Measurements from ENCODE around the gene TMEM272. TPM values are rescaled to one million over a fixed set of nuclear protein-coding genes. Genes with fewer than 3 reads are reported as not detected.

The TMEM272 gene
- total RNA-seq, 1 donor from 2014 or later = 0.55 TPM

- ATAC-seq = no peak
- no peak for DNase-seq
- intact Hi-C loops (cut with micrococcal nuclease) = no loop called here
These were observed 12.0 kb upstream of the TMEM272 start for GRCh38 chr13:51856998-51857397.

GRCh38 chr13:51856027-51856736 is 11.2 kb upstream of the TMEM272 start:
- ATAC-seq (no peak), DNase-seq (no peak)
- intact Hi-C loops (cut with micrococcal nuclease) = no loop called here

DNA sequence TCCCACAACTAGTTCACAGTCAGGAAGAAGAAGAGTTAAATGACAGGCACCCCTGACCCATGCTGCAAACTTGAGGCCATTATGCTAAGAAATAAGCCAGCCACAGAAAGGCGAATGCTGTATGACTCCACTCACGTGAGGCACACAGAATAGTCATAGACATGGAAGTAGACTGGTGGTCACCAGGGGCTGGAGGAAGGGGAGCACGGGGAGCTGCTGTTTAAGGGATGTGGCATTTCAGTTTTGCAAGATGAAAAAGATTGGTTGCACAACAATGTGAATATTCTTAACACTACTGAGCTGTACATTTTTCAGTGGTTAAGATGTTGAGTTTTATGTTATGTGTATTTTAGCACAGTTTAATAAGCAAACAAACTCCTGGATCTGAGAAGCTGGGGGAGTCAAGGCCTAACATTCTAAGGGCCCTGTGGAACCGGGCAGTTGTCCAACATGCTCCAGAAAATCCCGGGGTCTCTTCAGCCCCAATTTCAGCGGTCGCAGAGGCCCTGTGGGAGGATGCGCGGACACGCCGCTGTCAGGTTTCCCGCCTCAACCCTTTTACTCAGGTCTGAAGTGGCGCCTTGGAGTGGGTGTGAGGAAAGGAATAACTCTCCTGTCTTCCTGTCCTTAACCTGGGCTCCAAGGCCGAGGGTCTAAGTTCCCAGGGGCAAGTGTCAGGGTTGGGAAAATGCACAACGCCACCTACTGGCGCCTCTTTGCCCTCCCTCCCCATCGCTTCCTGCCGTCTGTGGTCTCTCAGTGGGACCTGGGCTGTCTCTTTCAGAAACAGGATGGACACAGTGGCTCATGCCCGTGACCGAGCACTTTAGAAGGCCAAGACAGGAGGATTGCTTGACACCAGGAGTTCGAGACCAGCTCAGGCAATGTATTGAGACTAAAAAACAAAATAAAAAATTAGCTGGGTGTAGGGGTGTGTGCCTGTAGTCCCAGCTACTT is 4.4 kb upstream of the TMEM272 start:
- DNase-seq (peak; percentile 55), ATAC-seq (peak; percentile 51)
- intact Hi-C loops (cut with micrococcal nuclease) = no loop called here

- no peak for ATAC-seq
- no peak for DNase-seq
- intact Hi-C loops (cut with micrococcal nuclease) = no loop called here
These were observed 3.7 kb upstream of the TMEM272 start for GRCh38 chr13:51848674-51849073.

DNA sequence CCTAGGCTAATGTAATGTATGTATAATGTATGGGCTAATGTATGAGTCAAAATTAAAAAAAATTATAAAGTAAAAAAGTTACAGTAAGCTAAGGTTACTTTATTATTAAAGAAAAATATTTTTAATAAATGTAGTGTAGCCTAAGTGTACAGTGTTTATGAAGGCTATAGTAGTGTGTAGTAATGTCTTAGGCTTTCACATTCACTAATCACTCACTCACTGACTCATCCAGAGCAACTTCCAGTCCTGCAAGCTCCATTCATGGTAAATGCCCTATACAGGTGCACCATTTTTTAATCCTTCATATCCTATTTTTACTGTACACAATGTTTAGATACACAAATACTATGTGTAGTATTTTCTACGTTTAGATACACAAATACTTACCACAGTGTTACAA is 1.8 kb upstream of the TMEM272 start:
- intact Hi-C loops (cut with micrococcal nuclease) = no loop called here
- no peak for ATAC-seq
- no peak for DNase-seq

- ATAC-seq (no peak), DNase-seq (no peak)
- intact Hi-C loops (cut with micrococcal nuclease) = no loop called here
These were observed 769 bp upstream of the TMEM272 start for GRCh38 chr13:51845574-51846318.

- DNase-seq (no peak), ATAC-seq (no peak)
- intact Hi-C loops (cut with micrococcal nuclease) = no loop called here
These were observed 1.4 kb downstream of the TMEM272 start for GRCh38 chr13:51843529-51843928.

DNA sequence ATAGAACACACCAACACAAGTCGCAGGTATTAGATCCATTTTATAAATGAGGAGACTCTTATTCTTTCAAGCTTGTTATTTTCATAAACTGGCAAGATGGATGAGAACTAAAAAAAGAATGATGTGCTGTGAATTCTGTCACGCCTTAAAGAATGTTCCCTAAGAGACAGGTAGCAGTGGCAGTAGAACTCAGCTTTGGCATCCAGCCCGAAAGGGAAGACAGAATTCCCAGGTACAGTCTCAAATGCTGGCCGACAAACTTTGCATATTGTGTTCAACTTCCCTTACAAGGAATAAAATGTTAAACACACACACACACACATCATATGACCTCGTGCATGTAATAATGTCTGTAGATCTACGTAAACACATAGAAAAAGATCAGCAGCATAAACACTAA is 3.2 kb downstream of the TMEM272 start:
- intact Hi-C loops (cut with micrococcal nuclease) = no loop called here
- ATAC-seq (no peak), DNase-seq (no peak)

GRCh38 chr13:51840917-51841316 is 4.1 kb downstream of the TMEM272 start:
- ATAC-seq (no peak), DNase-seq (no peak)
- intact Hi-C loops (cut with micrococcal nuclease) = no loop called here

- ATAC-seq = peak; percentile 71
- DNase-seq = no peak
- intact Hi-C loops (cut with micrococcal nuclease) = no loop called here
These were observed 5.1 kb downstream of the TMEM272 start for GRCh38 chr13:51839711-51840540.

GRCh38 chr13:51838240-51838846 is 6.6 kb downstream of the TMEM272 start:
- intact Hi-C loops (cut with micrococcal nuclease) = no loop called here
- no peak for DNase-seq
- no peak for ATAC-seq

DNA sequence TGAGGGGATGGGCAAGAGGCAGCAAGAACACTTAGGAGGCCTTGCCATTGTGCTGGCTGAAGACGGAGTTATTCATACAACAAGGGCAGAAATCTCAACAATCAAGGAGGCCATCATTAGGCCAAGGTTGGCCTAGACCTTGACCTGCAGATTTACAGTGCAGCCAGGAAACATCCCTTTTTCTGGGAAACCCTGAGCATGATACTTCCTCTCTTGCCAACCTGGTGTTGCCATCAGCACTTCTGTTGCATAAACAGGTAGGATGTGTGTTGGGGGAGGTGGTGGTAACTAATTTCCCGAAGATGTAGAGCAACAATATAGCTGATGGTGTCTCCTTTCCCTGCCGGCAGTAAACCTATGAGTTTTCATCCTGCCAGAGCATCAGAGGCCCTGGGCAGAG is 8.0 kb downstream of the TMEM272 start:
- DNase-seq (no peak), ATAC-seq (no peak)
- intact Hi-C loops (cut with micrococcal nuclease) = no loop called here

DNA sequence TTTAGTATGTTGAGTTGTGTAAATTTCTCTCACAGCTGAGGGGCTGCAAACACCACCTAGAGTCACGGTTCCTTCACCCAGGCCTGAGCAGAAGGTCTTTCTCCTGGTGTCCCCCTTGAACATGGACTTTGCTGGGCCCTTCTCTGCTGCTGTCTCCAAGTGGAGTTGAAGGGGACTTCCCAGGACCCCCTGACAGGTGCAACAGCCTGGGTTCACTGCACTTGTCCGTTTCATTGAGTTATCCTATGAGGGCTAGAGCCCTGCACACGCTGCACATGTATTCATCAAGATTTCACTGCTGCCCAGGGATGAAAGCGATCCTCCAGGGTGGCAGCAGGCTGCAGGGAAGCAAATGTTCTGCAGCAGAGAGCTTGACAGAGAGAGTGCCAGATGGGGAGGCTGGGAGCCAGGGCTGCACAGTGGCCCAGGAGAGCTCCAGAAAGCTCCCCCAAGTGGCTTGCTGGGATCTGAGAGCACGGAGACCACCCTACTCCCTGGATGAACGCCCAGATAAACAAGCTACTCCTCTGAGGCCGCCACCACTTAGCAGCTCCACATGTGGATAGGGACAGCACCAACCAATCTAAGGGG is 10.3 kb downstream of the TMEM272 start:
- ATAC-seq (peak; percentile 13), DNase-seq (no peak)
- intact Hi-C loops (cut with micrococcal nuclease) = no loop called here

- no peak for DNase-seq
- ATAC-seq = no peak
- intact Hi-C loops (cut with micrococcal nuclease) = no loop called here
These were observed 11.0 kb downstream of the TMEM272 start for GRCh38 chr13:51833980-51834379.

DNA sequence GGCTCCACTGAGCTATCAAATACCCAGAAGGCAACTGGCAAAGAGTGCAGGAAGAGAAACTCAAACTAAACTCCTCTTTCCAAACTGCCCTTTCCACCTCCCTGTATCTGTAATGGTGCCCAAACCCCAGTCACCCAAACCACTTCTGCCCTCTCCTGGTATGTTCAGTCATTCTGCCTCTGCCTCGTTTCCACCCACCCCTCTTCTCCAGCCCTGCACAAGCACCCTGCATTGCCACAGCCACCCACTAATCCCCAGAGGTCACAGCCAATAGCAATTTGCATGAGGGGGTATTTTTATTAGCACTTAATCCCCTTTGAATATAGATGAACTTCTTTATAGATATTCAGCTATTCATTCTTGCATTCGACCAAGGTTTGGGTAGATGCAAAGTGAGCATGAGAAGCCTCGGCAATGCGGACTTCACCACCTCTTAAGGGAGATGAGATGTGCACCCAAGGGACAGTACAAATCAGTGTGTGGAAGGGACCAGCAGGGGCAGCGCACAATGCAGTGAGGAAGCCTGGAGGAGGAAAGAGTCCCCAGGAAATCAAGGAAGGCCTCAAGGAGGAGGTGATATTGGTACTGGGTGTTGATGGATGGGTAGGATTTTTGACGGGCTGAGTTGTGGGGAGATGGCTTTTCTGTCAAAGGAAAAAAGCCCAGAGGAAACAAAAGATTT is 12.4 kb downstream of the TMEM272 start:
- intact Hi-C loops (cut with micrococcal nuclease) = no loop called here
- peak; percentile 93 for ATAC-seq
- DNase-seq = no peak

GRCh38 chr13:51831519-51831918 is 13.5 kb downstream of the TMEM272 start:
- DNase-seq (no peak), ATAC-seq (no peak)
- intact Hi-C loops (cut with micrococcal nuclease) = no loop called here

DNA sequence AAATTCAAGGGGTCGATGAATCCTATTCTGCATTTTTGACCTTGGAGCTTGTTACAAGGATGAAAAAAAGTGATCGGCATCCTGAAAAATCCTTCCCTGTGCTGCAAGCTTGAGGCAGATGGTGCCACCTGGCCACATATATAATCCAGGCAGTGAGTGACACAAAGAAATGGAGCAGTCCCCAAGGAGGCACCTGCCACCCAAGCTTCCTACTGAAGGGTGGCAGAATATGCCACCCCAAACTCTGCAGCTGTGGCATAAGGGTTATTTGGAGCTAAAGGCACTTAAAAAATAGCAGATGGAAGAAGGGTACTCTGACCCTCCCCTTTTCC is 15.4 kb downstream of the TMEM272 start:
- no peak for ATAC-seq
- intact Hi-C loops (cut with micrococcal nuclease) = no loop called here
- no peak for DNase-seq

Data from left ventricle myocardium superior (tissue), 1 donor.